C4-2B (cell line): ENCODE data around the gene INO80E.

ENCODE experiments used
- H3K27ac ChIP-seq: fragments of 450-650 bp; 2 replicates; pipeline ENCODE4 v1.5.1; 2017
- ZFX ChIP-seq: fragments of 450-650 bp; IDR thresholded peaks from 2 replicates; pipeline ENCODE4 v1.6.1; 2017
- TF ChIP-seq, protein P1 (sequence below): fragments of 450-650 bp; conservative IDR thresholded peaks from 2 replicates; pipeline ENCODE4 v1.5.1; 2017; ENCODE audit warnings: mild to moderate bottlenecking

INO80E gene

DNA sequence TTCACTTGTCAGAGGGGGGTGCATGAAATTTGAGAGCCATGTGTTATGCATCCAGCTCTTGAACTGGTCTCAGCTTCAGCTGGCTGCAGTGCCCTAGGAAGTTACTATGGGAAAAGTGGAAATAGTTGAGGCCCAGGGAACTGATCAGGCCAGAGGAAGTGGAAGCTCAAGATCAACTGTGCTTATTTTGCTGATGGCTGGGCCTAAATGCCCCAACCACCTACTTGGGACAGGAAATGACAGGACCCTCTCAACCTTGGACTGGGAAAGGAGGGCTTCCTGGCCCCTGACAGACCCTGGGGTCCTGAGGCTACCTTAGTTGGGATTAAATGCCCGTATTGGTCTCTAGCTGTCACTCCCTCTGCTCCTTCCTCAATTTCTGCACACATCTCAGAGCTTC is 23.5 kb upstream of the INO80E start:
- TF ChIP-seq, protein P1, sequence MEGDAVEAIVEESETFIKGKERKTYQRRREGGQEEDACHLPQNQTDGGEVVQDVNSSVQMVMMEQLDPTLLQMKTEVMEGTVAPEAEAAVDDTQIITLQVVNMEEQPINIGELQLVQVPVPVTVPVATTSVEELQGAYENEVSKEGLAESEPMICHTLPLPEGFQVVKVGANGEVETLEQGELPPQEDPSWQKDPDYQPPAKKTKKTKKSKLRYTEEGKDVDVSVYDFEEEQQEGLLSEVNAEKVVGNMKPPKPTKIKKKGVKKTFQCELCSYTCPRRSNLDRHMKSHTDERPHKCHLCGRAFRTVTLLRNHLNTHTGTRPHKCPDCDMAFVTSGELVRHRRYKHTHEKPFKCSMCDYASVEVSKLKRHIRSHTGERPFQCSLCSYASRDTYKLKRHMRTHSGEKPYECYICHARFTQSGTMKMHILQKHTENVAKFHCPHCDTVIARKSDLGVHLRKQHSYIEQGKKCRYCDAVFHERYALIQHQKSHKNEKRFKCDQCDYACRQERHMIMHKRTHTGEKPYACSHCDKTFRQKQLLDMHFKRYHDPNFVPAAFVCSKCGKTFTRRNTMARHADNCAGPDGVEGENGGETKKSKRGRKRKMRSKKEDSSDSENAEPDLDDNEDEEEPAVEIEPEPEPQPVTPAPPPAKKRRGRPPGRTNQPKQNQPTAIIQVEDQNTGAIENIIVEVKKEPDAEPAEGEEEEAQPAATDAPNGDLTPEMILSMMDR = no peak
- TF ChIP-seq ZFX = no peak
- H3K27ac ChIP-seq = no peak overlapping the region

DNA sequence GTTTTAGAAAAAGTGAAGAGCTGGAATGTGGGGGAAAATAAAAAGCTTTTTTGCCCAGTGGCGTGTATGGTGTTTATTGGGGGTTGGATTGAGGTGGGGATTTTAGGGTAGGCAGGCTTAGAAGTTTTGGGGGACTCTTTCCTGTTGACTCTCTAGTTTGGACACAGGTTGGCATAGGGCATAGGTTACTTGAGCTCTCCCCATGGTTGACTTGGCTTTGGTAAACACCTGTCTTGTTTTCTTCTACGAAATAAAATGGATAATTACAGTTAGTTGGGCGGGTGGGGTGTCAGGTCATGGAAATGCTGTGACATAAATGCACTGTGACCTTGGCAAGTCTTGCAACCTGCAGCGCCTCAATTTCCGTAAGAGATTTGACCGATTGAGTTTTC is 23.1 kb upstream of the INO80E start:
- peak overlapping the region; percentile 89 for H3K27ac ChIP-seq
- TF ChIP-seq, protein P1 = no peak
- TF ChIP-seq ZFX = no peak

DNA sequence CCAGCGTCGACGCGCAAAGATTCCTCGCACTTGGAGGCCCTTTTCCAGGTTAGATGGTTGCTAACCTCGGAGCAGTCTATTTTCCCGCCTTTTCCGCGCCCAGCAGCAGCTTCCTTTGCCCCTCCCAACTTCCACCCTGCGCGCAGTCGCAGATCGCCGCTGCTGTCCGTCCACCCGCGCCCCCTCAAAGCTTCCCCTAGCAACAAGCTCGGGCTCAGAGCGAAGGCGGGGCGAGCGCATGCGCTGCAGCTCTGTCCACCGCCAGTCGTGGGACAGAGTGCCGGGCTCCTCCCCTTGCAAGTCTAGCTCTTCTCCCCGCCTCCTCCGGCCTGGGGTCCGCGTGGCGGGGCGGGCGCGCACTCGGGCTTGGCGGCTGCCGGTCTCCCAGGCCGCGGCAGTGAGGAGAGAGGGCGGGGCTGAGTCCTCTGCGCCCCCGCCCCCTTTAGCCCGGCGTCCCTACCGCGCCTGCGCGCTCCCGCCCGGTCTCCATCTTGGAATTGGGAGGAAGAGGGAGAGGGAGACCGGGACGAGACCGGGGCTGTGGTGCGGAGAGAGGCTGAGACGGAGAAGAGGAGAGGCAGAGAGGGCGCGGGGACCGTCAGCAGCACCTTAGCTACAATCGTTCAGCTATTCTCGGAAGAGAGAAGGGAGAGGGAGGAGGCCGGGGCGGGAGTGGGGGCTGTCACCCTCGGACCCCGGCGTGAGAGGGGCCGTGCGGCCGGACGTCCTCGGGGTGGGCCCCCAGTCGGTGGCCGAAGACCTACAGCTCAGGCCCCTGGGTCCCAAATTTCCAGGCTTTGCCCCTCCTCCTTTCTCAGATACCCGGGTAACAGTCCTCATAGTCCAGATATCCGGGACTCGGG is 22.4 kb upstream of the INO80E start, which contains the start of gene TAOK2:
Gene TAOK2, plus strand, starts transcription at position 485 of the 863 bp plus-strand sequence. CDS start 3,905 bp downstream, outside the sequence.
- no peak for TF ChIP-seq ZFX
- peak within 1 kb of the TSS; percentile 89 for H3K27ac ChIP-seq

DNA sequence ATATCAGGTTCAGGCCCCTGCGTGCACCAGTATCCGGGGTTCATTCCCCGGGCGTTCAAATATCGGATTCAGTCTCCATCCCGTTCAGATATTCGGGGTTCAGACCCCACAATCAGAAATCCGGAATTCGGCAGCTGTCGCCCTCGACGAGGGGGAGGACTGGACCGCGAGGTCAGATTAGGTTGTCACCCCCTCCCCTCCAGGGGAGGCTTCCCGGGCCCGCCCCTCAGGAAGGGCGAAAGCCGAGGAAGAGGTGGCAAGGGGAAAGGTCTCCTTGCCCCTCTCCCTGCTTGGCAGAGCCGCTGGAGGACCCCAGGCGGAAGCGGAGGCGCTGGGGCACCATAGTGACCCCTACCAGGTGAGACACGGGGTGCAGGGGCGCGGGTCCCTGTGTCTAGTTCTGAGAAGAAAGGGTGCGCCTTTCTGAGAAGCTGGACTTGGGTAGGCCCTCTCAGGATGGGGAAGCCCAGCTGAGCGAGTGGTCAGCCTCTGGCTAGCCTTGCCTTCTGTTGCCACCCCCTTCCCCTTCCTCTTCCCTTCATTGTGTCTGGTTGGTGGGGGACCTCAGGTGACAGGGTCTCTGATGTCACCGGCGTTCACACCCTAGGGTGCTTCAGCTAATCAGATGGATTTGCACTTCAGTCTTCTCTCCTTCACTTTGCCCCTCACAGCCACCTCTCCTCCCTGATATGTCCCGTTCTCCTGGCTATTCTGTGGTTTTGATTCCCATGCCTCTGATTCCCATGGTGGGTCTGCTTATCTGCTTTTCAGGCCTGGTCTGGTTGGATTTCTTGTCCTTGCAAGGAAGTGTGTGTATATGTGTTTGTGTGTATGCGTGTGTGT is 21.5 kb upstream of the INO80E start:
- H3K27ac ChIP-seq = peak overlapping the region; percentile 89
- TF ChIP-seq ZFX = no peak

DNA sequence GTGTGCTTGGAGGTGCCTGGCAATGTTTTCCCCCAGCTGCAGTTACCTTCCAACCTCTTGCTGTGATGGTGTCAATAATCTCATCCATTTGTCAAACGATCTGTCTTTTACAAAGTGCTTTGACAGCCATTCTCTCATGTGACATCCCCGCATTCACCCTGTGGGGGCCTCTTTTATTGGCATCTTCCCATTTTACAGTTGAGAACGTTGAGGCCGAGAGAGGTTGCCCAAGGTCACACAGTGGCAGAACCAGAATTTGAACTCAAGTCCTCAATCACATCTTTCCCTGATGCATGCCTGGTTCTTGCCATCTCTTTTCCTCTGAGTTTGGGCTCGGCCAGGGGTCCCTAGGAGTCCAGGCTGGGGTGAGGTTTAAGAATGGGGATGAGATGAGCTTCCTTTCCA is 20.9 kb upstream of the INO80E start:
- H3K27ac ChIP-seq = peak overlapping the region; percentile 89
- TF ChIP-seq, protein P1 = no peak
- TF ChIP-seq ZFX = no peak

DNA sequence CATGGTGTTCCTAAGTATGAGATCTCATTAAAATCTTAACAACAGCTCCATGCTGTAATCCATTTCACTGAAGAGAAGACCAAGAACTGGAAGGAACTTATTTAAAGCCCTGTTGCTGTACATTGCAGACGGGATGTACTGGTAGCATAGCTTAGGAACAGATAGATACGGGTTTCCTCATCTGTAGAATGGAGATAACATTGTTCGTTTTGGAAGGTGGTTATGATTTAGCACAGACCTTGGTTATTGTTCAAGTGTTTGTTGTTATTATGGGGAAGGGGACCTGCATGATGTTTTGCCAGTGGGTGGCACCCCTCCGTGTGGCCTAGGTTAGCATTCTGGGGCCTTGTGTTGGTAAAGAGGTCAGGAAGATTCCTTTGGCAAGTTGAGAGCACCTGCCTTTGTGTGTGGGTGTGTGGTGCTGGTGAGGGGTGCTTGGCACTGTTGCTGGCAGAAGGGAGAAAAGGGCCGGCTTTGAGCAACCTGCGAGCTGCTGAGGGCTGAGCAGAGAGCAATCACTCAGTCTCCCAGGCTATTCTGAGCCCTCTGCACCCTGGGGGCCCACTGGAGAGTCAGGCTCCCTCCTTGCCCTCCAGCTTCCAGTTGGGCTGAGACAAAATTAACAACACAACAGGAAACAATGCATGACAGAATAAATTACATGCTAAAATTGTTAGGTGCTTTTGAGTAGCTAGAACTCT is 20.1 kb upstream of the INO80E start:
- TF ChIP-seq, protein P1 = no peak
- TF ChIP-seq ZFX = no peak
- no peak overlapping the region; the same call in 1 of the 2 replicates for H3K27ac ChIP-seq

DNA sequence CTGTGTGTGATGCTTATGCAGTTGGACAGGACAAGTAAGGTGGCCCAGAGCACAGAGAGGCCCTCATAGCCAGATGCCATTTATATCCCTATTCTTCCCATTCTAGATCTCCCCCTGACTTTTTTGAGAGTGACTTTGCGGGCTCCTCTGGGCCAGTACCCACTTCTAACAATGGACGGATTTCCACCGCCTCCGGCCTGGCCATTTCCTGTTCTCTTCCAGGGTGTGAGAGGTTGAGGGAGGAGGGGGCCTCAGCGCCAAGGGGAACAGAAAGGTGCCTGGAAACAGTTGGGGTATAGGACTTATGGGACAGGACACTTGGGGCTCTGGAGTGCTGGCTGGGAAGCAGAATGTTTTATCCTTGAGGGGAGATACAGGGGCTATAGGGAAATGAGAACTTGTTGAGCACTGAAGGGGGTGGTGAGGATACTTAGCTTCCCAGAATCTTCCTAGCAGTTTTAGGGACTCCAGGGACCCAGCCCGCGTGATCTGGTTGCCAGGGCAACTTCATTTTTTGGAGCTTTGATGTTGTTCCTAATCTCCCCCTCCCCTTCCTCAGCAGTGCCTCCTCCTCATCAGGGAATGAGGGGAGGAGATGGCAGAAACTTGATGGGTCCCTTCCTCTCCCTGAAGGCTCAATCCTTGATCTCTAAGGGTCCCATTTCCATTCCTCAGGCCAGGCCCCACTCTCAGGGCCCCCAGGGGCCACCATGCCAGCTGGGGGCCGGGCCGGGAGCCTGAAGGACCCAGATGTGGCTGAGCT is 18.8 kb upstream of the INO80E start:
- no peak overlapping the region for H3K27ac ChIP-seq
- TF ChIP-seq ZFX = no peak
- TF ChIP-seq, protein P1 = no peak
